Activated T-cell treated with anti-CD3 and anti-CD28 coated beads for 1 hour (primary cell): ENCODE data around the gene PRKD1.
"Not testable (repeated sequence)": the region's sequence is repeated elsewhere in the genome, so short reads cannot be mapped to it uniquely, and the experiment has no call there.

Experiments
- DNase-seq: peaks from one replicate; pipeline ENCODE4 v3.0.0-alpha.2; 2020; ENCODE audit warnings: low read depth

PRKD1 gene

DNA sequence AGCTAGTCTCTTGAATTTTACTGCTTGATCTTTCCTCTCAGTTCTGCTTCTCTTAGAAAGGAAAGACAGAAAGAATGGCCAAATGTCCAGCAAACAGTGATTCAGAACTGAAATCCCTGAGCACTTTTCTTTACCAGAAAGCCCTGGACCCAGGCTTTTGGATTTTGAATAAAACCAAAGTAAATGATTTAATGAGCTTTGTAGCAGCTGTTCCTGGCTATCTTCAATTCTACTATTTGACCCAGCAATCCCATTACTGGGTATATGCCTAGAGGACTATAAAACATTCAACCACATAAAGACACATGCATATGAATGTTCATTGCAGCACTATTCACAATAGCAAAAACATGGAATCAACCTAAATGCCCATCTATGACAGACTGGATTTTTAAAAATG, 187.2 kb downstream of the PRKD1 start:
- DNase-seq, result no peak

DNA sequence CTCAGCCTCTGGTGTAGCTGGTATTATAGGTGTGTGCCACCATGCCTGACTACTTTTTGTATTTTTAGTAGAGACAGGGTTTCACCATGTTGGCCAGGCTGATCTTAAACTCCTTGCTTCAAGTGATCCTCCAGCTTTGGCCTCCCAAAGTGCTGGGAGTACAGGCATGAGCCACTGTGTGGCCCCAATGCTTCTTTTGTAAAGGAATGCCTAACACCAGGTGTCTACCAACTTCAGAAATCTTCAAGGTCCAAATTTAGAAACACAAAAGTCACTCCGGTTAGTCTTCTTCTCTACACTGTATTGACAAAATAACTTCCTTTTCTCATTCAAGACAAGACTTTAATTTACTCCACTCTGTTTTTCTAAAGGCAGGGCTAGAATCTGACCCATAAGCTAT, 188.7 kb downstream of the PRKD1 start:
- no peak for DNase-seq

DNA sequence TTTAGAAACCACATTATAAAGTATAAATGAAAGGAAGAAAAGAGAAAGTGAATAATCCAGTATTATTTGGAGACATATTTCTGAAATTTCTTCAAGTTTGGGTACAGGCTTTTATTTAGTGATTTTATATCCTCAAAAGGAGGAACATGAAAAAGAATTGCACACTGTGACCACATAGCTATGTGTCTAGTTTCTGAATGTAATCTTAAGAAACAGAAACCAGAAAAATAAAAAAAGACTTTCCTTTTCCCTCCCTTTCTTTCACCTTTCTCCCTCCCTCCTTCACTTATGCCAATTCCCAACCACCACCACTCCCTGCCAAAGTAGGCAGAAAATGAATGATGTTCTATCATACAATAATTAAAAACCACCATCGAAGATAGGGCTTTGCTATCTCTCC, 189.6 kb downstream of the PRKD1 start:
- DNase-seq, result no peak

DNA sequence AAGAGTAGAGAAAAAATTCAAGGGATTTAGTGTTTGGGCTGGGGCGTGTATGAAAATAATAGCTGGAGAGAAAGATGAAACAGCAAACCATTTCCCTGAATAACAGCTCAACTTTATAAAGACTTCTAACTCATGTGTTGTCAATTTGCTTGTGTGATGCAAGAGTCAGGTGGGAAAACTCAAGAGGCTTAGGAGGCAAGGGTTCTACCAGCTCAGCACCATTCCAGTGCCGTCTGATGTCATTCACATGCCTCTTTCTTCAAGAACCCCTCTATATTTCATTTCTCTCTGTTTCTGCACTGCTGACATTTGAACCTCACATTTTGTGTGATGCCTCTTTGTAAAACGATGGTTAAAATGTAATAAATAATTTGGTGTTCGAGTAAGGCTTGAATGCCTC, 192.2 kb downstream of the PRKD1 start:
- no peak for DNase-seq

DNA sequence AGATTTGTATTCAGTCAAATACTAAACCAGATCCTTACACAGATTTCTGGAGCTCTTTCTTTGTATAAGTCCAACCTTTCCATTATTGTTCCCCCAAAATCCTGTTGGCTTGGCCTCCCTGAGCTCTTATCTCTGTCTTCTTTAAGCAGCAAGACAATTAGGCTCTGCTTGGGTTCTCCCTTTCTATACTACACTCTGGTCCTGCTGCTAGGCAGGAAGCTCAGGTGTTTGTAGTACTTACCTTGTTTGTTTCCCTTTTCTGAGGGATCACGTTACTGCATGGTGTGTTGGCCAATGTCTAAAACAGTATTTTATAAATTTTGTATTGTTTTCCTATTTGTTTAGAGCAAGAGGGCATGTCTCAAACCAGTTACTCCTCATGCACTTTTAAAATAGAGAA, 192.9 kb downstream of the PRKD1 start:
- no peak for DNase-seq

DNA sequence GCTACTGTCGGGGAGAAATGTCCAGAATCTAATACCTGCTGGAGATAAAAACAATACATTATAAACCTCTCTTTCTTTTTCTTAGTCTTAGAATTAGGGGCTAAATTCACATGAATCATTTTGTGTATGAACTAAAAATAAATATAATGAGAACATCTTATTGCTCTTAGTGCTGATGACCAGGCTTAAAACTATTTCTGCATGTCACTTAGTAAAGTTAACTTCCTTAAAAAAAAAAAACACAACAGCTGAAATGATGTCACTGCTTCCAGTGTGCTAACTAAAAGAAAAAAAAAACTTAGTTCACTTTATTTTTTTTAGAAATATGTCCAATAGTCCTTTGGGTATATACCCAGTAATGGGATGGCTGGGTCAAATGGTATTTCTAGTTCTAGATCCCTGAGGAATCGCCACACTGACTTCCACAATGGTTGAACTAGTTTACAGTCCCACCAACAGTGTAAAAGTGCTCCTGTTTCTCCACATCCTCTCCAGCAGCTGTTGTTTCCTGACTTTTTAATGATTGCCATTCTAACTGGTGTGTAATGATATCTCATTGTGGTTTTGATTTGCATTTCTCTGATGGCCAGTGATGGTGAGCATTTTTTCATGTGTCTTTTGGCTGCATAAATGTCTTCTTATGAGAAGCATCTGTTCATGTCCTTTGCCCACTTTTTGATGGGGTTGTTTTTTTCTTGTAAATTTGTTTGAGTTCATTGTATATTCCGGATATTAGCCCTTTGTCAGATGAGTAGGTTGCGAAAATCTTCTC, 200.9 kb downstream of the PRKD1 start:
- not testable (repeated sequence) for DNase-seq

DNA sequence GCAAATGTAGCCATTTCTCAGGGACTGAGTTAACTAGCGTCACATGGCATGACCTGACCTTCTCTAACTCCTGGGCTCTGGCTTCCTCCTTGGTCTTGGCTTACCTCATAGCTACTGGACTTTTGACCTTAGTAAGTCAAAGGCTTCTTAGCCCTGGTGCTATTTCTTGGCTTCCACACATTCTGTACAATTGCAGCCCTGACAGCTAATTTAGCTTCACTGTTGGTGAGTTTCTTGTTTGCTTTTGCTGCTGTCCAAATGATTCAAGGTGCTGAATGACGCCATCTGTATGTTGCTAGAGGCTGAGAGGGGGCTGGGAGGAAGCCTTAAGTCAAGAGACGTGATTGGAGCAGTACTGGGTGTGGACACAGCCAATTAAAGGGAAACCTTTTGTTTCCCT, 202.7 kb downstream of the PRKD1 start:
- DNase-seq, result no peak

DNA sequence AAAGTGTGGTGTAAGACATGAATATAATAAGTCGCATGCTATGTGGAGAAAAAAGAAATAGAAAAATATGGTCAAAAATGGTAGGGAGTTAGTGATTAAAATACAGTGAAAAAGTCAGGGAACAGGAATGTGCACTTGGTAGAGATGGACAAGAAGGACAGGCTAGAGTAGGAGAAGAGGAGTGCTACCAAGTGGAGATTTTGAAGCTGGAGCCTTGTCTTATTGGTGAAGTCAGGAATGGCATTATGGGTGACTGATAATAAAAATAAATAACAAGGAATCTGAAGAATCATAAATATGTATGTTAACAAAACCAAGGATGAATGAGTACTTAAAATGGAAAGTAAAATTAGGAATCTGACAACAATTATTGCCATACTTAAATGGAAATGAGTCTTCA, 204.8 kb downstream of the PRKD1 start:
- no peak for DNase-seq

DNA sequence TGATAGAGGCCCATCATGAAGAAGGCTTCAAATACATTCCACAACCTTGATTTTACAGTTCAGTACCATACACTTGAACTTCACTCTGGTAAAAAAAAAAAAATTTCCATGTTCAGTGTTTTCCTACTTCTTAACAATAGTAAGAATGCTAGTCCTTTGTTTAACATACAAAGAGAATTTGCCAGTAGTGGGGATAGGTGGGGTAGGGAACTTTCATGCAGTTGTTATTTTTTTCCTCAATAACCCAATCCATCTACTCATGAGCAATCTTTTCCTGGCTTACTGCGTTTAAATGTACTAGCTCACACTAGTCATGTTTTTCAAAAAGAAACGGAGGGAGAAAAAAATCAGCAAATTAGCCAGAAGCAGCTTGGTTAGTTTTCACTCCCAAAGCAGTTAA, 206.1 kb downstream of the PRKD1 start:
- DNase-seq, result no peak

DNA sequence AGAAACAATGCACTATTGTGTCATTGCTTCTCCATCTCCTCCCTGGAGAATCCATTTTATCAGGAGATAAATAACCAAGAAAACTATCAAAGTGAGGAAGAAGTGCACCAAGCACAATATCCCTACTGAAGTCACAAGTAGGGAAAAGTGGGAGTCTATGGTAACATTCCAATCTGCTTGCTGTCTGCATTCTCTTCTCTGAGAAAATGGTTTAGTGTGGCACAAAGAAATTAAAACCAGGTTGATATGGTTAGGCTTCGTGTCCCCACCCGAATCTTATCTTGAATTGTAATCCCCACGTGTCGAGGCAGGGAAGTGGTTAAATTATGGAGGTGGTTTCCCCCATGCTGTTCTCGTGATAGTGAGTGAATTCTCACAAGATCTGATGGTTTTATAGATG, 209.7 kb downstream of the PRKD1 start:
- no peak for DNase-seq

DNA sequence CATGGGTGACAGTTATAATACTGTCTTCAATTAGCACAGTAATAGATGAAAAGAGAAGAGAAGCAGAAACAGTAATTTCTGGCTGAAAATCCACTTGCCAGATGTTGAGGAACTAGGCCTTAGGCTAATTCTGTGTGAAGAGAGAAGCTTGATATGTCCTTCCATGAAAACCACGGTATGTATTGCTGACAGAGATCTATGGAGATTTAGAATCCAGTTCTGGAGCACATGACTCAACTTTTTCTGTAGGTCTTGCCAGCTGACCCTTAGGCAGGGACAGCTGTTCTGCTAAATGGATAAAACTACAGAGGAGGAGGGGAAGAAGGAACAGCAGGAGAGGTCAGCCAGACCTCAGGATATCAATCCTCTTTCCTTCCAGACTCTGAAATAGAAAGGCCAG, 211.5 kb downstream of the PRKD1 start:
- no peak for DNase-seq

DNA sequence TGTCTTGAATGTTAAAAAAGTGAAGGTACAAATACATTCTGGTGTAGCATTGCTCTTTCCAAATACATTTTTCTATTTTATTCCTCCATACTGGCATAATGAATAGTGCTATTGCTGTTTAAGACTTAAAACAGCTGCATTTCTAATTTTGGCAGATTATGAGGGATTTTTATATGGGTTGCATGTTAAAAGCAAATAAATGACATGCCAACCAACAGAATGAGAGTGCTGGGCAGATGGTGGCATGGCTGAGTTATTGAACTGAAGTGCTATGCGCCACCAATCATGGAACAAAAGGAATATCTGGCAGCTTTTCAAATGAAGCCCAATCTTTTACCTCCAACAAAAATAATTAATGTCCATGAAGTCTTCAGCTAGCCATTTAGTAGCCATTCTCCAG, 215.0 kb downstream of the PRKD1 start:
- no peak for DNase-seq

DNA sequence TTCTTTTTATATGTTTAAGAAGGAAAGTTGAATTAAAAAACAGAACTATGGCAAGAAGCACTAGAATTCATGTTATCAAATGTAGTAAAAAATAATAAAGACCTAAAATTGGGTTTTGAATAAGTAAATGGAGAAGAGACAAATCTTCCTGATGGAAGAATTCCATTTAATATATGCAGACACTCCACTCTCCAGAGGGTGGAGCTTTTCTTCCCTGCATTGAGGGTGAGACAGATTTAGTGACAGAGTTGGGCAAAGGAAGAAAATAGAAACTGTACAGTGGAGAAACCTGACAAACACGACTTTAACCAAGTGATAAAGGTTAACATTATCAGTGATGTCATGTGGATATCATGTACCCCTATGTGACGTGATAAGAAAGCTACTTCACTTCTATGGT, 217.6 kb downstream of the PRKD1 start:
- DNase-seq, result no peak

DNA sequence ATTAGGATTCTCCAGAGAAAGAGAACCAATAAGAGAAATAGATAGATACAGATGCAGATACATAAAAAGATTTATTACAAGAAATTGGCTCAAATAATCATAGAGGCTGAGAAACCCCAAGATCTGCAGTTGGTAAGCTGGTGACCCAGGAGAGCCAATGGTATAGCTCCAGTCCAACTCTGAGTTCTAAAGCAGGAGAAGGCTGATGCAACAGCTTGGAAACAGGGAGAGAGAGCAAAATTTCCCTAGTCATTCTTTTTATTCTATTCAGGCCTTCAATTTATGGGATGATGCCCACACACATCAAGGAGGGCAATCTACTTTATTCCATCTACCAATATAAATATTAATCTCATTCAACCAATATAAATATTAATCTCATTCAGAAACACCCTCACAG, 218.2 kb downstream of the PRKD1 start:
- DNase-seq, result no peak

DNA sequence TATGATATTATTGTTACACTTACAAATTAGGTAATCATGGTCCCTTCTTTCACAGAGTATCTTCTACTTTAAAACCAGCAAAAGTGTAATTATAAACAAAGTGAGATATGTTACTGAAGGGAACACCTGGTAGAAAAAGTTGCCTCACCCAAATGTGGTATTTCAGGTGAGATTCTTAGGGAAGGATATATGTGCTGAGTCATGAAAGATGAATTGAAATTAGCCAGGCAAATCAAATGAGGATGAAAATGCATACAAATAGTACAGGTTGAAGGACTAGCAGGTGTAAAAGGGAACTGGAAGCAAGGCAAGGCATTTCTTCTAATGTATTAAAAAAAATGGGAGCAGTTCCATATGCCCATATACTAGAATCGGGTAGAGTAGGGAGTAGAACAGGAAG, 220.9 kb downstream of the PRKD1 start:
- no peak for DNase-seq

DNA sequence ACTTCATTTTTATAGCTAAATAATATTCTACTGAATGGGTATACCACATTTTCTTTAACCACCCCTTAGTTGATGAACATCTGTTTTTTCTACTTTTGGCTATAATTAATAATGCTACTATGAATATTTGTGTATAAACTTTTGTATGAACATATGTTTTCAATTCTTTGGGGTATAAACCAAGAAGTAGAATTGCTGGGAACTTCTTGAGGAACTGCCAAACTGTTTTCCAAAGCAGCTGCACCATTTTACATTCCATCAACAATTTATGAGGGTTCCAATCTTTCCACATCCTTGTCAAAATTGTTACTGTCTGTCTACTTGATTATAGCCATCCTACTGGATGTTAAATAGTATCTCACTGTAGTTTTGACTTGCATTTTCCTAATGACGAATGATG, 221.8 kb downstream of the PRKD1 start:
- DNase-seq, result no peak

DNA sequence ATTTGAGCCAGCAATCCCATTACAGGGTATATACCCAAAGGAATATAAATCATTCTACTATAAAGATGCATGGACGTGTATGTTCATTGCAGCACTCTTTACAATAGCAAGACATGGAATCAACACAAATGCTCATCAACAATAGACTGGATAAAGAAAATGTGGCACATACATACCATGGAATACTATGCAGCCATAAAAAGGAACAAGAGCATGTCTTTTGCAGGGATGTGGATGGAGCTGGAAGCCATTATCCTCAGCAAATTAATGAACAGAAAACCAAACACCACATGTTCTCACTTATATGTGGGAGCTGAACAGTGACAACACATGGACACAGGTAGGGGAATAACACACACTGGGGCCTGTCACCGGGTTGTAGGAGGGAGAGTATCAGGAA, 238.1 kb downstream of the PRKD1 start:
- DNase-seq, result not testable (repeated sequence)

DNA sequence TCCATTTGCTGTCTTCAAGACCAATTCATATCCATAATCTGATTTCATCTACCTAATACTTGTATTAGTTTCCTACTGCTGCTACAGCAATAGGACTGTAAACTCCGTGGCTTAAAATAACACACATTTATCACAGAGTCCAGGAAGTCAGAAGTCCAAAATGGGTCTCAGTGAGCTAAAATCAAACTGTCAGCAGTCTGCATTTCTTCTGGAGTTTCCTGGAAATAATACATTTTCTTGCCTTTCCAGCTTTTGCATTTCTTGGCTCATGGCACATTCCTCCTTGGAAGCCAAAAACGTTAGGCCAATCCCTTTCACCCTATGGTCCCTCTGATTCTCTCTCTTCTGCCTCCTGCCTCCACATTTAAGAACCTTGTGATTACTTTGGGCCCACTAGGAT, 239.8 kb downstream of the PRKD1 start:
- no peak for DNase-seq

DNA sequence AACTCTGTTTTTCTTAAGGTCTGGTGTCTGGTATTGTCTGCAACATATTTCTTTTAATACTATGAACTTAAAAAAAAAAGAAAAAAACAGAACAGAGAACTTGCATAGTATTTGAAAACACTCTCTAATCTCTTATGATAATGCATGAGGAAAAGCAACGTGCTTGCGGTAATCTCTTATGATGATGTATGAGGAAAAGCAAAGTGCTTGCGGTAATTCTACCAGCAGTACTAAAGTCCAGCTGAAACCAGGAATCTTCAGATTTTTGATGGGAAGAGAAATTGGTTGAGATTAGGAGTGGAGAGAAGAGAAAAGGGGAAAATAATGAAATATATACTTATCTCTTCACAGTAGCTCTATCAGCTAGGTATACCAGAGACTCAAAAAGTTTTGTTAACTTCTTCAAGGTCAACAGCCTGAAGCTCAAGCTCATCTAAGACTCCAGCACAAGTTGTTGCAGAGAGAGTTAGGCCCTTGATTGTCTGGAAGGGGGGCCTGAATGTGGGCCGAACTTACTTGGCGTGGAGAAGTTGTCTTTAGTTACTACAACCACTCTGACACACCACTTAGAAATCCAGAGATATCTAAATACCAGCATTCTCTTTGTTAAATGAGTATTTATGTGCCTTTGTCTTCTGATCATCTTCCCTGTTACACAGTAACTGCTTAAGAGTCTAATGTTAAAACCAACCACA, 240.4 kb downstream of the PRKD1 start:
- no peak for DNase-seq

DNA sequence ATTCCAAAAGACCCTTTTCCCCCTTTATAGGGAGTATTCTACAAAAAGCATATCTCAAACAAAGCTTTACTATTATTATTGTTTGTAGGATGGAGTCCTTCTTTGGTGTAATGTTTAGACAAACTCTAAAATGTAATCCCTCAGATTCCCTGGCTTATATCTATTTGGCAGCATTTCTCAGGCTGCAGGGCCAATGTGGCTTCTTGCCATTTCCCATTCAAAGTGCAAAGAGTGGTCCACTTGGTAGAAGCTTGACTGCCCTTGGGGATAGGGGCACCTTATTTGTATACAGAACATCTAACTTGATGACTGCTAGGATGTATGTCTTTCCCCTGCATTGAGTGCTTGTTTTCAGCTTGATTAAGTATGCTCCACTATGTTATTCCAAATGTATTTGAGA, 242.7 kb downstream of the PRKD1 start:
- DNase-seq, result no peak

DNA sequence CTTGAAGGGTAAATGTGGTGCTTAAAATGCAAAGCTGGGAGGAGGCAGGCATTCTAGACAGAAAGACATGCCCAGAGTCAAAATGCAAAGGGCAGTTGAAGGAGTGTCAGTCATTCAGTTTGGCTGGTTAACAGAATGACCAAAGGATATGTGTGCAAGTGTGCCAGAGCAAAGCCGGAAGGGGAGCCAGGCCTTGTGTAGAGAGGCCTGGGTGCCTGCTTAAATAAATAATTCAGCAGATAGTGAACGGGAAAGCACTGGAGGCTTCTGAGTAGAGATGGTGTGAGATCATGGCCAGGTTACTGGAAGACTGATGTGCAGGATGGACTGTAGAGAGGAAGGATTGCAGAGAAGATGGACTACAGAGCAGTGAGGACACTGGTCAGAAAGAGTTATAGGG, 244.9 kb downstream of the PRKD1 start:
- DNase-seq, result no peak

DNA sequence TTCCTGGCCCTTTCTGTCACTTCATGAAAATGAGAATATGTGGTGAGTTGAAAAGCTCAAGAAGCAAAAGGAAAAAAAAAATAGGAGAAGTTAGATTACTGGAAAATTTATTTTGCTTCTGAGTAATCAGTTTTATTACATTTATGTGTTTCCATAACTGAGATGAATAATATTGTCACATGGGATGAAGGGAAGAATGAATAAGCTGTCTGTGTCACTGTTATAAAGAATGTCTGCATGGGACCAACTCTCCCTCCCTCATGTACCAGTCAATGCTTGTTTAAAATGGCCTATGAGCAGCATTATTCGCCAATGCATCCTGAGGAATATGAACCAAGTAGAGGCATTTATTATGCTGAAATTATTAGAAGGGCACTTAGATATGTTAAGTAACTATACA, 246.3 kb downstream of the PRKD1 start:
- no peak for DNase-seq

DNA sequence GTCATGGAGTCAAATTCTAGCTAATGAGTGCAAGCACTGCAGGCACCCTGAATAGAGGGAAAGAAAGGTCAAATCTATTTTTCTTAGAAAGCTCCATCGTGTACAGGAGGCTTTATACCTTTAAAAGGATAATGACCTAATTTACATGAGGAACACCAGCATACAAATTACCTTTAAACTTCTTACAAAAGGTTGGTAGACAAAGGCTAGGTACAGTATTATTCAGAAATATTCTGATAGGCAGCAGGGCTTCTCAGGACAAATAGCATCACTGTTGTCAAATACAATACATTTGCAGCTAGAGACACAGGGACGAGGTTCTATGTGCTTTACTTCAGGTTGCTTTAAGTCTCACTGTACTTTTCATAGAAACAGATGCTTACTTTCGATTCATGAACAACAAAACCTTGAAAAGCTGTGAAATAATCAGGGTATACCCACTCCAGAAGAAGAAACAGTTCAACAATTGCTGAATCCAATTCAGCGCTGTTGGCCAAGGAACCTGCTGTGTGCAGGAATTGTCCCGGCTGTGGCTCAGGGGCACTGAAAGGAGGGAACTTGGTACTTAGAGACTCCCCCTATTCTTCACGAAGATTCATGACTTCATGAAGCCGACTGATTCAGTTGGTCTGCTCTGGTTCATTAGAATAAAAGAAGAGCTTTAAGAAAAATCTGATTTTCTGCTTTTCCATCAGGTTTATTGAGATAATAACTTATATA, 252.9 kb downstream of the PRKD1 start:
- no peak for DNase-seq
